Thyroid gland (tissue), 4 donors: ENCODE results near the gene FXYD7. TPM values are rescaled to one million over a fixed set of nuclear protein-coding genes. Genes with fewer than 3 reads are reported as not detected.

Source experiments
- DNase-seq, 2 donors: peaks; one replicate each; pipeline ENCODE4 v3.0.0-alpha.2; 2019
- H3K27ac ChIP-seq, 3 donors: fragments of 200-600 bp; sonication (generic); 1 replicate in 2 of 3; 2 replicates in 1 of 3; pipeline ENCODE4 v1.5.1; 2016 to 2019; ENCODE audit warnings: mild to moderate bottlenecking in 1 of 3, moderate library complexity in 1 of 3
- H3K27me3 ChIP-seq: fragments of 200-600 bp; sonication (generic); one replicate; pipeline ENCODE4 v1.5.1; 2019
- H3K36me3 ChIP-seq, 2 donors: fragments of 200-600 bp; sonication (generic); one replicate each; pipeline ENCODE4 v1.5.1; 2016 to 2019
- H3K4me1 ChIP-seq, 2 donors: fragments of 200-600 bp; sonication (generic); one replicate each; pipeline ENCODE4 v1.5.1; 2017 to 2019
- H3K4me3 ChIP-seq, 3 donors: fragments of 200-600 bp; sonication (generic); replicated peaks in 1 of 3; 1 replicate in 2 of 3; 2 replicates in 1 of 3; pipeline ENCODE4 v1.5.1; 2016; ENCODE audit warnings: mild to moderate bottlenecking in 1 of 3
- H3K9me3 ChIP-seq: fragments of 200-600 bp; sonication (generic); one replicate; pipeline ENCODE4 v1.5.1; 2017
- CTCF ChIP-seq, 6 experiments: fragments of 200-600 bp in 3 of 6; fragments of 450-650 bp in 3 of 6; sonication (generic) in 3 of 6; IDR thresholded peaks; one replicate each; pipeline ENCODE4 v1.5.1; 2016 to 2019; ENCODE audit warnings: antibody characterized with exemption in 6 of 6, mild to moderate bottlenecking in 2 of 6, inconsistent platforms in 1 of 6, moderate library complexity in 1 of 6
- POLR2A ChIP-seq, 2 donors: fragments of 450-650 bp; IDR thresholded peaks; one replicate each; pipeline ENCODE4 v1.6.1; 2017; ENCODE audit warnings: antibody characterized with exemption in 2 of 2, mild to moderate bottlenecking in 2 of 2, moderate library complexity in 1 of 2
- WGBS, 2 donors: methylation state at CpG; one replicate each; pipeline ENCODE4 v1.1.5; 2017; 5-methylcytosine and 5-hydroxymethylcytosine counted together
- intact Hi-C: fragments of 100-400 bp; cut with DNase I; formaldehyde crosslinking; loops from one replicate; pipeline ENCODE4 v1.15.1; 2023
- total RNA-seq, 4 donors: library from RNA; depleted of rRNA; stranded (reverse); fragments of >200 nt; gene quantifications; one replicate each; pipeline ENCODE4 v1.2.3, GENCODE V29; 2016

The FXYD7 gene
- total RNA-seq, 4 donors from 2014 or later, result 1.6 TPM; not detected in 3

GRCh38 chr19:35122687-35123551 is 20.1 kb upstream of the FXYD7 start:
- Histone ChIP-seq H3K4me3 (no peak overlapping the region), H3K27ac (peak overlapping the region in 2 of 3 donors; percentile 56 to 74), H3K36me3 (no peaks in the 10 kb centered on the region), H3K9me3 (no peaks in the 10 kb centered on the region), H3K4me1 (peaks cover 0 to 16% of the 10 kb centered on the region in 2 donors), H3K27me3 (no peaks in the 10 kb centered on the region)
- no peak for DNase-seq
- WGBS, 2 donors, result 70 to 81% methylated on average over 8 to 19 of the region's 19 CpGs
- intact Hi-C loops, result no loop called here
- no peak for TF ChIP-seq POLR2A (IDR thresholded peaks at IDR 0.05)
- TF ChIP-seq CTCF (IDR thresholded peaks at IDR 0.05), result no peak

GRCh38 chr19:35123573-35123972 is 19.5 kb upstream of the FXYD7 start:
- peaks cover 0 to 16% of the 10 kb centered on the region in 2 donors for H3K4me1 ChIP-seq

GRCh38 chr19:35124098-35125060 is 18.7 kb upstream of the FXYD7 start:
- intact Hi-C loops, result no loop called here
- Histone ChIP-seq H3K27ac (peak overlapping the region; percentile 17 to 74 (median 61)), H3K27me3 (no peaks in the 10 kb centered on the region), H3K36me3 (no peaks in the 10 kb centered on the region), H3K4me1 (peaks cover 0 to 16% of the 10 kb centered on the region in 2 donors), H3K4me3 (peak overlapping the region; percentile 5 to 35 (median 12)), H3K9me3 (no peaks in the 10 kb centered on the region)
- TF ChIP-seq POLR2A (IDR thresholded peaks at IDR 0.05) (peak in 1 of 2 donors; percentile 70), CTCF (IDR thresholded peaks at IDR 0.05) (no peak)
- WGBS, 2 donors, result 11 to 12% methylated on average over 20 to 32 of the region's 42 CpGs
- DNase-seq, result peak; percentile 88 to 92

More at GRCh38 chr19:35123573-35123972, 19.5 kb upstream of the FXYD7 start:
- TF ChIP-seq CTCF (IDR thresholded peaks at IDR 0.05), result no peak
- no peak for TF ChIP-seq POLR2A (IDR thresholded peaks at IDR 0.05)
- peak overlapping the region in 2 of 3 donors; percentile 56 to 74 for H3K27ac ChIP-seq
- no peaks in the 10 kb centered on the region for H3K27me3 ChIP-seq
- no peak for DNase-seq
- H3K4me3 ChIP-seq, result no peak overlapping the region
- no peaks in the 10 kb centered on the region for H3K36me3 ChIP-seq
- intact Hi-C loops, result no loop called here
- H3K9me3 ChIP-seq, result no peaks in the 10 kb centered on the region
- WGBS, 2 donors, result 72 to 85% methylated on average over 5 of the region's 5 CpGs

- DNase-seq, result no peak
- Histone ChIP-seq H3K36me3 (no peaks in the 10 kb centered on the region), H3K27me3 (no peaks in the 10 kb centered on the region), H3K9me3 (no peaks in the 10 kb centered on the region), H3K27ac (peak overlapping the region in 2 of 3 donors; percentile 61 to 74), H3K4me3 (no peak overlapping the region), H3K4me1 (peaks cover 0 to 16% of the 10 kb centered on the region in 2 donors)
- 95% methylated on average over 16 to 19 of the region's 19 CpGs for WGBS, 2 donors
- intact Hi-C loops, result no loop called here
- TF ChIP-seq POLR2A (IDR thresholded peaks at IDR 0.05) (no peak), CTCF (IDR thresholded peaks at IDR 0.05) (no peak)
These were observed 17.8 kb upstream of the FXYD7 start for GRCh38 chr19:35125270-35125717.
